Measurements from ENCODE around the gene CERS6. TPM values are rescaled to one million over a fixed set of nuclear protein-coding genes. Genes with fewer than 3 reads are reported as not detected.

Gene CERS6
- polyA plus RNA-seq, 3 donors = 7.6 to 17.7 (median 15.6) TPM

- TF ChIP-seq CTCF (IDR thresholded peaks at IDR 0.05) = no peak
- Mint-ChIP-seq H3K27me3 (ENCODE audit: low read depth in 3 of 3) (peaks cover 0 to 2% (median 0%) of the 10 kb centered on the region in 3 donors), H3K9me3 (no peaks in the 10 kb centered on the region), H3K36me3 (peaks cover 17 to 23% of the 10 kb centered on the region in 2 donors), H3K27ac (peak overlapping the region in 3 of 7 donors; percentile 44 to 58 (median 48)), H3K4me1 (peaks cover 37% of the 10 kb centered on the region), H3K4me3 (peak overlapping the region in 1 of 2 donors; percentile 22)
- Histone ChIP-seq H3K9me3 (replicated peaks in 1 of 2; ENCODE audit: control insufficient read depth in 1 of 2, insufficient read depth in 1 of 2, low read length in 2 of 2) (no peaks in the 10 kb centered on the region), H3K79me2 (ENCODE audit: insufficient read depth, low read length) (peaks cover 87% of the 10 kb centered on the region), H3K4me2 (replicated peaks; ENCODE audit: extremely low read depth, low read length, poor library complexity, severe bottlenecking) (peak overlapping the region; percentile 2), H3K27me3 (ENCODE audit: control insufficient read depth in 2 of 2, insufficient read depth in 2 of 2, low read length in 2 of 2) (no peaks in the 10 kb centered on the region), H3K27ac (ENCODE audit: low read depth in 1 of 2, low read length in 2 of 2) (peak overlapping the region in 1 of 2 donors; percentile 47), H3K4me3 (replicated peaks in 1 of 3; ENCODE audit: low read depth in 2 of 3, low read length in 3 of 3) (no peak overlapping the region), H2AFZ (ENCODE audit: insufficient read depth, low read depth, low read length, poor library complexity, severe bottlenecking) (no peak overlapping the region), H3K9ac (ENCODE audit: insufficient read depth, low read length, poor library complexity, severe bottlenecking) (no peak overlapping the region), H3K36me3 (replicated peaks in 1 of 2; ENCODE audit: control insufficient read depth in 1 of 2, insufficient read depth in 2 of 2, low read length in 2 of 2) (peaks cover 8 to 15% of the 10 kb centered on the region in 2 donors), H3K4me1 (ENCODE audit: control insufficient read depth in 1 of 2, insufficient read depth in 2 of 2, low read length in 2 of 2) (peaks cover 17 to 30% of the 10 kb centered on the region in 2 donors), H4K20me1 (ENCODE audit: insufficient read depth, low read length) (peaks cover 20% of the 10 kb centered on the region)
- intact Hi-C loops (cut with micrococcal nuclease) = no loop called here
- WGBS (ENCODE audit: insufficient coverage) = no CpG with 5 or more reads among the region's 5 CpGs
- peak; percentile 55 to 60 (median 56) for DNase-seq
Measured at GRCh38 chr2:168550670-168551069, 94.6 kb downstream of the CERS6 start.

GRCh38 chr2:168552450-168552856, 96.4 kb downstream of the CERS6 start:
- Histone ChIP-seq H3K4me2 (replicated peaks; ENCODE audit: extremely low read depth, low read length, poor library complexity, severe bottlenecking) (no peak overlapping the region), H3K4me1 (ENCODE audit: control insufficient read depth in 1 of 2, insufficient read depth in 2 of 2, low read length in 2 of 2) (peaks cover 17 to 24% of the 10 kb centered on the region in 2 donors), H3K36me3 (replicated peaks in 1 of 2; ENCODE audit: control insufficient read depth in 1 of 2, insufficient read depth in 2 of 2, low read length in 2 of 2) (peaks cover 7 to 12% of the 10 kb centered on the region in 2 donors), H2AFZ (ENCODE audit: insufficient read depth, low read depth, low read length, poor library complexity, severe bottlenecking) (no peak overlapping the region), H3K4me3 (replicated peaks in 1 of 3; ENCODE audit: low read depth in 2 of 3, low read length in 3 of 3) (no peak overlapping the region), H3K27me3 (ENCODE audit: control insufficient read depth in 2 of 2, insufficient read depth in 2 of 2, low read length in 2 of 2) (no peaks in the 10 kb centered on the region), H3K27ac (ENCODE audit: low read depth in 1 of 2, low read length in 2 of 2) (no peak overlapping the region), H3K9me3 (replicated peaks in 1 of 2; ENCODE audit: control insufficient read depth in 1 of 2, insufficient read depth in 1 of 2, low read length in 2 of 2) (no peaks in the 10 kb centered on the region), H3K9ac (ENCODE audit: insufficient read depth, low read length, poor library complexity, severe bottlenecking) (no peak overlapping the region), H4K20me1 (ENCODE audit: insufficient read depth, low read length) (peaks cover 10% of the 10 kb centered on the region), H3K79me2 (ENCODE audit: insufficient read depth, low read length) (peaks cover 84% of the 10 kb centered on the region)
- no CpG with 5 or more reads among the region's 2 CpGs for WGBS (ENCODE audit: insufficient coverage)
- Mint-ChIP-seq H3K4me3 (no peak overlapping the region), H3K36me3 (peaks cover 13 to 22% of the 10 kb centered on the region in 2 donors), H3K27me3 (ENCODE audit: low read depth in 3 of 3) (peaks cover 0 to 2% (median 0%) of the 10 kb centered on the region in 3 donors), H3K4me1 (peaks cover 31% of the 10 kb centered on the region), H3K27ac (peak overlapping the region in 5 of 7 donors; percentile 44 to 87 (median 62)), H3K9me3 (no peaks in the 10 kb centered on the region)
- DNase-seq = no peak
- TF ChIP-seq CTCF (IDR thresholded peaks at IDR 0.05) = no peak
- intact Hi-C loops (cut with micrococcal nuclease) = no loop called here
